Dedifferentiated amniotic fluid mesenchymal stem cell (primary cell): Measurements from ENCODE around the gene BBOX1.
"Not testable (repeated sequence)": the region's sequence is repeated elsewhere in the genome, so short reads cannot be mapped to it uniquely, and the experiment has no call there.

Experiments used
- DNase-seq: peaks from one replicate; pipeline ENCODE4 v3.0.0-alpha.2; 2016; ENCODE audit errors: extremely low spot score

The BBOX1 gene

DNA sequence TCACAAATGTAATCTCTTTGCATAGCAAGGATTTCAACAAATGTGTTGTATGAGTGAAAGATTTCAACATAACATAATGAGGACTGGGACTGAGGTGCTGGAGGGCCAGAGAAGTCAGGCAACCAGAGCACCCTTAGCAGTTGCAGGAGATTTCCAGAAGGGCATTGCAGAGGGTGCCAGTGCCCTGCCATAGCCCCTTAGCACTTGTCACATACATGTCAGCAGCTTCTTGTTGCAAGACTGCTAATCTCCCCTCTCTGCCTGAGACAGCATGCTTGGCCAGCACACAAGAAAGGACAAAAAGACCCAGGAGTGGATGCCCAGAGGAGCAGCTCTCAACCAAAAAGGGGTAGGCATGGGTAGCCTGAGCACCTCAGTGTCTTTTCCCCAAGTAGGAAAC is 43.2 kb downstream of the BBOX1 start:
- DNase-seq = no peak

- DNase-seq = no peak
Observed at GRCh38 chr11:27084518-27084917, 43.9 kb downstream of the BBOX1 start.

- DNase-seq = no peak
Observed at GRCh38 chr11:27085111-27085510, 44.5 kb downstream of the BBOX1 start.

- DNase-seq = no peak
Observed at GRCh38 chr11:27085605-27086004, 45.0 kb downstream of the BBOX1 start.

- peak; percentile 19 for DNase-seq
Observed at GRCh38 chr11:27087432-27087831, 46.8 kb downstream of the BBOX1 start.

DNA sequence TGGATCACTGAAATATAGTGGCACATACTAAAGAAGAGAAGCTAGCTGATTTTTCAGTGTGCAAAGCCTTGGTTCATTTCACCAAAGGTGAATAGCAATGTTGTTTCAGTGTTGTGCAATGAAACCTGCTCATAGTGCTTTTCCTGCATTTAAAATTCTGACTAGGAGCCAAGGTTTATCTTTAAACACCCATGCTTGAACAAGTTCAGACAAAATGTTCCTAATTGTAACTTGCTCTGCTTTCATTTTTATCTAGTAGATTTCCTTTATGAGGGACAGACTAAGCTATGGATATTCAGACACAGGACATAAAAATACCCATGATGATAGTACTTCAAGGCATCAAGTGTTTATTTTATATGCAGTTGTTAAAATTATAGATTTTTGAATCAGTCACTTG is 47.7 kb downstream of the BBOX1 start:
- no peak for DNase-seq

DNA sequence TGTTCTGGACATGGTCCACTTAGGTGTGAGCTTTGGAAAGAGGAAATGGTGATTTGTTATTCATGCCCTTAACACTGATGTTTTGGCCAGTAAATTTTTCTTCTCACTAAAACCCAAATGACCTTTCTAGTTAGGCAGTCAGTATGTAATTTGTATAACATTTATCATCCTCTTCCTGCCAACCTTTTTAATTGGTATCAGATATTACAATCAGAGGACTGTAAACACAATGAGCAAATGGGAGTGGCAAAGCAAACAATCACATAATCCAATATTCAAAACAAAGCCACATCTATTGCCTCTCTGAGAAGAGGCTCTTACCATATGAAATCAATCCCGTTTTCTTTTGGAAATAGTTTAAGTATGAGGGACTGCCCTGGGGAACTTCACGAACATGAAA is 49.1 kb downstream of the BBOX1 start:
- no peak for DNase-seq

- not testable (repeated sequence) for DNase-seq
Observed at GRCh38 chr11:27090357-27090948, 49.8 kb downstream of the BBOX1 start.

- no peak for DNase-seq
Observed at GRCh38 chr11:27094120-27094519, 53.5 kb downstream of the BBOX1 start.

DNA sequence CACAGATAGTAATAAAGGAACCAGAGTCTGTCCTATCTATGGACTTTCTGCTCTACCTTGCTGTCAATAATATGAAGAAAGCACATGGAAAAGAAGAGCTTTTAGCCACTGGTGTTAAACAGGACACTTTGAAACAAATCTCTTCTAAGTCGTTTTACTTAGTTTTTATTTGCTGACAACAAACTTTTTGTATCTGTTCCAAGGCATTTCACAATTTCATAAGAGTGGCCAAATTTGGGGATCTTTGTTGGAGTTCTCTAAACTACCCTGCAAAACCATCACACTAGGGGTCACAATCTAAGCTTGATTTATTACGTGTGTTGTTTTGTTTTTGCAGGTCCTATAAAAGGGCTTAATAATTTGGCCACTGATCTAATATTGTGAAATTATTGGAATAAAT is 54.4 kb downstream of the BBOX1 start:
- DNase-seq = no peak

GRCh38 chr11:27095887-27096286 is 55.3 kb downstream of the BBOX1 start:
- no peak for DNase-seq

- DNase-seq = no peak
Observed at GRCh38 chr11:27097551-27097950, 56.9 kb downstream of the BBOX1 start.

DNA sequence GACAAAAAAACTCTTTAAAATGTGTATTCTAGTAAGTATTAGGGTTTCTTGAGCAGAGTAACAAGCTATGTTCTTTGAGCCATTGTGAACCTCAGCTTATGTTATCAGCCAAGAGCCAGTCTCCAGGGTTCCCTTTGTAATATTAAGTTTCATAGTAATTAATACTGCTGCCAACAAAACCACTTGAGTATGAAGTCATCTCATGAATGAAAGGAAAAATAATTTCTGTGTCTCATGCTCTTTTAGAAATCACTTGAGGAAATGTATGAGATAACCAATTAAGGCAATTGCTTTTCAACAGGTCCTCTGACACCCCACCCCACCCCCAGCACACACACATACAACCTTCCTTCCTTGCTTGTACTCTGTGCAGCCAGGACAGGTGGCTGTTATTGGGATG is 59.9 kb downstream of the BBOX1 start:
- DNase-seq = no peak

GRCh38 chr11:27107548-27107947 is 66.9 kb downstream of the BBOX1 start:
- DNase-seq = no peak

DNA sequence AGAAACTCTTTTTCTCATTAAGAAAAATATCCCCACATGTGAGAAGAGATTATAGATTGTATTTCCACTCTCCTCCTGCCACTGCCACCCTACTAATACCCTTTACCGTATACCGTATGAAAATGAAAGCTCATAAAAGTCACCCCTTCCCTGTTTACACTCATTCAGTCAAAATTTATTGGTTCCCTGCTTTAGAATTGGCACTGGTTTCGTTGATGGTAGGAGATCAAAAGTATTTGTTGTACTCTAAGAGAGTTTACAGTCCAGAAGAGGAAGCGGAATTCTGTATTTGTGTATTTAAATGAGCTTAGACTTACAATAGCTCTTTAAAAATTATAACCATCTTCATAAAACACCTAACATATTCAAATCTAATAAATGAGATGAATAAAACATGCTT is 68.2 kb downstream of the BBOX1 start:
- no peak for DNase-seq

- DNase-seq = no peak
Observed at GRCh38 chr11:27111896-27112295, 71.3 kb downstream of the BBOX1 start.

- no peak for DNase-seq
Observed at GRCh38 chr11:27112946-27113345, 72.3 kb downstream of the BBOX1 start.

DNA sequence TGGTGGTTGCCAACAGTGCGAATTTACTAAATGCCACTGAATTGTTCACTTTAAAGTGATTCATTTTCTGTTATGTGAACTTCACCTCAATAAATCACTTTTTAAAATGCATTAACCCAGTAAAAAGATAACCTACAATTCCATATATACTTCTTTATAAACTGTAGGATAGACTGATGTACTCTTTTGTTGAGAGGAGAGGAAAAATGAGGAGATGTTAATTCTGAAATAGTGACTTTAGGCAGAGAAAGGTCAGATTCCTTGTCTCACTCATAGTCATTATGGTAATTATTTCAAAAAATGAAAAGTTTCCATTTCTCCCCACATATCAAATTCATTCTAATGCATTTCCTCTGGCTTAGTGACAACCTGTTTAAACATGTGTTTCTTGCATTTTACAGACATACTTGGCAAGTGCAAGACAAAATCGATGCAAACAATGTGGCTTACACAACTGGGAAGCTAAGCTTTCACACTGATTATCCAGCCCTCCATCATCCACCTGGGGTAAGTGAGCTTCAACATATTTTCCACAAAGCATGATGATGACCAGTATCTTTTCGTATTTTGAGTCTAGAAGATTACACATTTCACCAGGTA is 74.5 kb downstream of the BBOX1 start:
- DNase-seq = no peak

DNA sequence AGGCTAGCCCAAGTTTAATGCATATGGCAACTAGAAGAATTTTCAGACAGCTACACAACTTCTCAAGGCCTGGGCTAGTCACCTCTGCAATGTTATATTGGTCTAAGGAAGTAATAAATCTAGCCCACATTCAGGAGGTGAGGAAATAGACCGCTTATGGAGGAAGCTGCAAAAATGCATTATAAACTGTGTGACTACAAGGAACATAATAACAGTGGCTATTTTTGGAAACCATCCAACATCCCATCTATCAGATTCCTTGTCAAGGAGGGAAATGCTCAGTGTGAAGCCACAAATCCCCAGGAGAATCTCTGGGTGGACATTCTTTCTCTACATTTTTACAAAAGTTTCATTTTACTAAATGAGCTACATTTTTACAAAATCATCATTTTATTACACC is 76.1 kb downstream of the BBOX1 start:
- DNase-seq = no peak

- no peak for DNase-seq
Observed at GRCh38 chr11:27118371-27118770, 77.8 kb downstream of the BBOX1 start.

DNA sequence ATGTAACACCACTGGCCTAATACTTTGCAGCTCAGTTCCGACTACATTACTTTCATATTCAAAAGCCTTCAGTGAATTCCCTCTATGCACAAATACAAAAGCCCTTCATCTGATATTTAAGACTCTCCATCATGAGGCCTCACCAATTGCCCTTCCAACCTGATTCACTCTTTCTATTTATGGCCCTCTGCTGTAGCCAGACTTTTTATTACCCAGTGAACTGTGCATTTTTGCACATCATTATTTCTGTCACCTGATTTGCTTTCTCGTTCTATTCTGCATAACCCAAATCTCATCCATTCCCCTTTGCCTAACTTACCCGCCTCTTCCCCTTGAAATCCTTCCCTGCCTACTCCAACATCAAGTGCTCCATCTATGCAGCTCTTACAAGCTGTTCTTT is 78.3 kb downstream of the BBOX1 start:
- DNase-seq = no peak

GRCh38 chr11:27119396-27119795 is 78.8 kb downstream of the BBOX1 start:
- DNase-seq = no peak

DNA sequence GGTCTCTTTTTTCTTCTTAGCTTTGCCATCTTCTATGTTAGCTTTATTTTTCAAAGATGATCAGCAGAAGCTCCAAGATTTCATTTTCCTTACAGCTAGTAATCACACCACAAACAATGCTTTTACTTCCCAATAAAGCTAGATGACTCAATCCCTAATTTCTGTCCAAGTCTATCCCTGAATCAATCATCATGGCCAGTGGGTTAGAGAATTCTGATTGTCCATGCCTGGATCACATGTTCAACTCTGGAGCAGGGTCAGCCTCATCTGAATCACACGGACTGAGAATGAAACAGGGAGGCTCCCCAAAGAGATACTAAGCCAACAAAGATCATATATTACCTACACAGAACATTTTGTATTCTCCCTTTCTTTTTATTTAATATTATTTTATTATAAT is 79.6 kb downstream of the BBOX1 start:
- no peak for DNase-seq

- no peak for DNase-seq
Observed at GRCh38 chr11:27122001-27122400, 81.4 kb downstream of the BBOX1 start.
